Globus pallidus (tissue), 1 donor: ENCODE data around the gene RHOB.
"Not testable (repeated sequence)": the region's sequence is repeated elsewhere in the genome, so short reads cannot be mapped to it uniquely, and the experiment has no call there.

ENCODE experiments used
- DNase-seq: peaks from one replicate; pipeline ENCODE4 v3.0.0-alpha.2; 2015; ENCODE audit warnings: low spot score

RHOB gene

DNA sequence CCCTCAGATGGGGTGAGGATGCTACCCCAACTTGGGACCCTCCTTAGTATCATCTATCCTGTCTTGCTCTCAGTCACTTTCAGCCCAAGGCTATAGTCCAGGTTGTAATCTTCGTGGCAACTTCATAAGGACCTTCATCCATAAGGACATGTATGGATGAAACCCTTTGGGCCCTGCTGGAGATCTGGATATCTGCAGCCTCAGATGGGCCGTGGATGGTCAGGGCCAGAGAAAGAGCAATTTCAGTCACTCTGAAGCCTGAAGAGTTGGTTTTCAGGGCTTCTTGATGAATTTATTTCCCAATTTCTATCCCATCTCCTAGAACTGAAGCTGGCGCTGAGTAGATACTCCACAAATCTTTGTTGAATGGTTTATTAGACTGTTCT lies 28.7 kb downstream of the RHOB start:
- DNase-seq: no peak

DNA sequence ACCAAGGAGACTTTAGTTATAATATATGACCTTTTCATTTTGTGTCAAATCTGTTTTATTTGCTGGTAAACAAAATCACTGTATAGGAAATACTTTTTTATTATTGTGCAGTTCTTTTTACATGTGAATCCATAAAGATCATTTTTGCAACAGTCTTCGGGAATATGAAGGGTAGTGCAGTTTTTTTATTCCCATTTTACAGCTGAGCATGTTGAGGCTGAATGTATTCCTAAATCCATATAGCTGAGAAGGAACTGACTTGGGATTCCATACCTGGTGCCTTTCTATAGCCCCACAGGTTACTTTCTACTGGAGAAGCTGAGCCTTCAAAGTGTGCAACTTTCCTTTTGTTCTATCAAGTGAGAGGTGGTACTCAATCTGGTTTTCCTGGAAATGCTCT lies 29.6 kb downstream of the RHOB start:
- no peak for DNase-seq

DNA sequence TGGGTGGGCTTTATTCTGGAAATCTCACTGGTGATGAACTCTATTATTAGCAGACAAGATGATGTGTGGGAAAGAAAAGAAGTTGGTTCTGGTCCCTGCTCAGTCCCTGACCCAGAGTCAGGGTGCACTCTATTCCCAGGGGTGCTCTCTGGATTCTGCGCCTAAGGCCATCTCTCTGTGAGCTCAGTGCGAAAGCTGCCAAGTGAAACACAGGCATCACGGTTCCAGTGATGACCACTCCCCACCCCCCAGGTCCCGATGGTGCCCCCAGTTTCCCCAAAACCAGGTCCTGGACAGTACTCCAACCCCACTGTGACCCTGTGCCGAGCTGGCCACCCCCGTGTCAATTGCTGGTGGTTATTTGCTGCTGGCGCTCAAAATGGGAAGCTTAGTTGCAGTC lies 30.1 kb downstream of the RHOB start:
- DNase-seq: no peak

DNA sequence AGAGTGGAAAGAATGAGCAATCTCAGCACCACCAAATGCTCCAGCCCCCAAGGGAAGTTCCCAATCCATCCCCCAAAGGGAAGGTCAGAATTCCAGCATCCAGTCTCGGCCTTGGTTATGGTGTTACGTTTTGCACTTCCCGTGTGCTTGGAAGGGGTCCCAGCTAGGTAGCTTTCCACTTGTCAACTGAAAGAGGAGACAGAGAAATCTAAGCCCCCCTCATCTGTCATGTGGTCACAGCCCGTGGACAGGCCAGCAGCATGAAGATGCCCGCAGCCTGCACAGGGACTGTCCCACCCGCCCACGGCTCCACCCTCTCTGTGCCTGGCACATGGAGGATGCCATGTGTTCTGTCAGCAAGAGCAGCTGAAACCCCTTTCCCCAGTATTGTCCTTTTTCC lies 32.1 kb downstream of the RHOB start:
- DNase-seq: peak; percentile 66

DNA sequence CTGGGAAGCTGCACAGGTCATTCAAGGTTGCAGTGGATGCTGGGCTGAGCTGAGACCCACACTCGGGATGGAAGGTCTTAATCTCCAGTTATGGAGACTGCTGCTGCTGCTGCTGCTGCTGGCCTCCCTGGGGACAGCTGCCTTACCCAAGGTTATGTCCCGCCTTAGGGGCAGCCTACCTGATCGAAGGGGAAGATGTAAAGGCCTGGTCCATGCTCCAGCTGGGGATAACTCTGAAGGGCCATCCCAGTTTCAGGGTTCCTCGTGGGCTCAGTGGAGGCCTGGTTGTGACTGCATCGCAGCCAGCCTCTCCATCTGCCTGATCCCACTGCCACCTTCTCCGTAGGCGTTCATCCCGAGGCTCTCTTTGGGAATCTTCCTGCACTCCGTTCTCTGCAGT lies 33.0 kb downstream of the RHOB start:
- no peak for DNase-seq

DNA sequence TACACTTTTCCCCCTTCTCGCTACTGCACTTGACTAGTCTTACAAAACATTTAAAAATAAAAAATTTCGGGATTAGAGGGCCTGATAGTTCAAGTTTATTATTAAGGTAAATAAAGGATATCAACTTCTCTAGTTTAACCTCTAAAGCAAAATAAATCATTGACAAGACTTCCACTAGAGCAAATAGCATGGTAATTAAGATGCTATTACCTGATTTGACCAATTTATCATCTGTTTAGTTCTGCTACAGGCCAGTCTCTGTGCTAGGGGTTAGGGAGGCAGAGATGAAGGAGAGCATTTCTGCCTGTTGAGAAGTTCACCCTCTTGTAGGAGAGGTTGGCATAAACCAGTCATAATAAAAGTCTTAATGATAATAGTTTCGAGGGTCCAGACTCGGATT lies 34.0 kb downstream of the RHOB start:
- no peak for DNase-seq

DNA sequence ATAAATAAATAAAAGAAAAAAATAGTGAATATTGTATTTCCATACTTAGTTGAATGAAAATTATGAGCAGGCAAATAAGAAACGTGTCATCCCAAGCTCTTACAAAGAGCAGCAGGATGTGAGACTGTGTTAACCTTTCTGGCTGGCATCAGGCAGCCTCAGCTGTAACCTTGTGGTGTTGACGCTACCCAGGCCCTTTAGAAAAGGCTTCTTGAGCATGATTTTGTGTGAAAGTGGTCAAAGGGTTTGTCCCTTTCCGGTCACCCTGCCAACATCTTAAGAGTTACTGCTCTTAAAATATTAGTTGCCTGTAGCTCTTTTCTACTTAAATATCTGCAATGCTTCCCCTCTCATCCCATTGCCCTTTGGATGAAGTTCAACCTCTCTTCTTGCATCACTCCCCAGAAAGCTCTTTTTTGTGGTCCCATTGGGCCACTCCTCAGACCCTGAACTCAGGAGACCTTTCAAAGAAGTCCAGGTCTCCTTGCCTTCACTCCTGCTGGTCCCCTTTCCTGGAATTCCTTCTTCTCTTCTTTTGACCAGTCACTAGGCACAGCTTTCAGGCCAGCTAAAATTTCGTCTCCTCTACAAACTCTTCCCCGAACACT lies 35.0 kb downstream of the RHOB start:
- DNase-seq: no peak

DNA sequence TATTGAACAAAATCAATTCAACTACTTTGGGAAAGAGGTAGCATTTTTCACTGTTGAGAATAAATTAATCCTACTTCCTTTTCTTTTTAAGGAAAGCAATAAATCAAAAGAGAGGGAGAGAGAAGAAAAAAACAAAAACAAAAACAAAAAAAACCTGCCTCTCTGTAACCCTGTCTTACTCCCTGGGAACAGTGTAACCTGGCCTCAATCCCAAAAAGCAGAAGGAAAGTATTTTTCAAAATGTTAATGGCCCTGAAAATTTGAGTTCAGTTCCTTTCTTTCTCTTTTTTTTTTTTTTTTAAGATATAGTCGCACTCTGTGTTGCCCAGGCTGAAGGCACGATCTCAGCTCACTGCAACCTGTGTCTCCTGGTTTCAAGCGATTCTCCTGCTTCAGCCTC lies 35.9 kb downstream of the RHOB start:
- no peak for DNase-seq

DNA sequence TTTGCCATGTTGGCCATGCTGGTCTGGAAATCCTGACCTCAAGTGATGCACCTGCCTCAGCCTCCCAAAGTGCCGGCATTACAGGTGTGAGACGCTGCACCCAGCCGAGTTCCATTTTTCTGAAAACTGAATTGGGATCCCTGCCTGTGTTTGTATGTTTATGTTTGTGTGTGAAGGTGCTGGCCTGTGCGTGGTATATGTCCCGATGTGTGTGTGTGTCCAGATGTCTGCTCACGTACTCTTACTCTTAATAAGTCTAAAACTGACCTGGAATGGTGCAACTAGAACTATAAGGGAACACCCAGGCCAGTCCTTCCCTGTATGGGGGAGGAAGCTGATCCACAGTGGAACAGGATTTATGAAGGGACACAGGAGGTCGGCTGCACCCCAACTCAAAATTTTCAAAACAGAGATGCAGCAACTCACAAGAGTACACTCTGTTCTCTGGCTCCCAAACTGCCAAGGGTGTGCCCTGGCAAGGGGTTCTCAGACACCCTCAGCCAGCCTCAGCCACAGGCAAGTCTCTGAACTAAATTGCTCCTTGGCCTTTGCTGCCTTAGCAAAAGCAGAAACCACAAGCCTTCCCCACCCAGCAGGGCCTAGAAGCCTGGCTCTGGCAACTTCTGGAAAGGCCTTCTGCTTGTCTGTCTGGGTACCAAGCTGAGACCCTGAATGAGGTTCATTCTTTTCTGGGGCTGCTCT lies 36.5 kb downstream of the RHOB start:
- peak; percentile 69 for DNase-seq

DNA sequence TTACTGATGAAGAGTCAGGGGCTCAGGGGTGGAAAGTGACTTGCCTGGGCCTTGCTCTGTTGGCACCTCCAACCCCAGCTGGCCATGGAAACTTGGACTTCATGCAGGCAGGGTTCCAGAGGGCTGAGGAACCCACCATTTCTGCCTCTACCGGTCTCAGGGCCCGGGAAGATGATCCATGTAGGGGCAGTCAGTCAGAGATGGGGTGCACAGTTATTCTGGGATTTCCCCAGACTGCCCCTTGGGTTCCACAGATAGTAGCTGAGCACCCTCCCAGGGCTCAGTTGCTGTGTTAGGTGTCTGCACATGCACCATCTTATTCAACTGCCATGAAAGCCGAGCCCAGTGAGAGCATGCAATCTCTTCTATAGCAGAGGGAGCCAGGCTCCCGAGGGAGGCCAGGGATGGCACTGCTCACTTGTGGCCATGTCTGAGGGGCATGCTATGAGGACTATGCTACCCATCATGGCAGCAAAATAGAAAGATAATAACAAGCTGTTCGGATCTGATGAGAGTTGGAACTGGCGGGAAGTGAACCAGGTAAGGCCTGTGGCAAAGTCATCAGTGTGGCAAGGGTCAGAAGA lies 37.3 kb downstream of the RHOB start:
- DNase-seq: no peak

DNA sequence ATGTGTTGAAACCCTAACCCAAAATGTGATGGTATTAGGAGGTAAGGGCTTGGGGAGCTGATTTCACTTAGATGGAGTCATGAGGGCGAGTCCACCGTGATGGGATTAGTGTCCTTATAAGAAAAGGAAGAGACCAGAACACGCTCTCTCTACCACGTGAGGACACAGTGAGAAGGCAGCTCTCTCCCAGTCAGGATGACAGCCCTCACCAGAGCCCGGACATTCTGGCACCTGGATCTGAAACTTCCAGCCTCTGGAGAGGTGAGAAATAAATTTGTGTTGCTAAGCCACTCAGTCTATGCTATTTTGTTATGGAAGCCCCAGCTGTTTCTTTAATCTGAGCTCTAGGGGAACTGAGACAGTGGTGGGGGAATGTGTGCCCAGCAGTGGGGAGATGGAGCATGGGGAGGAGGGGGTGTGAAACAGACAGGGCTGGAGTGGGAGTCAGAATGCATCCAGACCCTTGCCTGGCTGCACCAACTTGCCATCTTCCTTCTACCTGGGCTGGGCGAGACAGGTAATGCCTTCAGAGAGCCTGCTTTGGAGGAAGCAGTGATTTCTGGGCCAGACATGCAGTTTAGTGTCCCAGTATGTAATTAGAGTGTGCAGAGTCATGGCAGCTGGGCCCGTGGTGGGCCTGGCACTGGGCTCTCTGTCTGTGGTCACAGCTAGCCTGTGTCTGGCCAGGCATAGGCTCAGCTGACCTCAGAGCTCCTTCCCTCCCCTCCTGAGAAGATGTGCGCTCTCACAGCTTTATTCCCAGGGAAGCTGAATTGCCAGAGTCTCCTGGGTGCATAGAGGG lies 38.1 kb downstream of the RHOB start:
- DNase-seq: no peak

DNA sequence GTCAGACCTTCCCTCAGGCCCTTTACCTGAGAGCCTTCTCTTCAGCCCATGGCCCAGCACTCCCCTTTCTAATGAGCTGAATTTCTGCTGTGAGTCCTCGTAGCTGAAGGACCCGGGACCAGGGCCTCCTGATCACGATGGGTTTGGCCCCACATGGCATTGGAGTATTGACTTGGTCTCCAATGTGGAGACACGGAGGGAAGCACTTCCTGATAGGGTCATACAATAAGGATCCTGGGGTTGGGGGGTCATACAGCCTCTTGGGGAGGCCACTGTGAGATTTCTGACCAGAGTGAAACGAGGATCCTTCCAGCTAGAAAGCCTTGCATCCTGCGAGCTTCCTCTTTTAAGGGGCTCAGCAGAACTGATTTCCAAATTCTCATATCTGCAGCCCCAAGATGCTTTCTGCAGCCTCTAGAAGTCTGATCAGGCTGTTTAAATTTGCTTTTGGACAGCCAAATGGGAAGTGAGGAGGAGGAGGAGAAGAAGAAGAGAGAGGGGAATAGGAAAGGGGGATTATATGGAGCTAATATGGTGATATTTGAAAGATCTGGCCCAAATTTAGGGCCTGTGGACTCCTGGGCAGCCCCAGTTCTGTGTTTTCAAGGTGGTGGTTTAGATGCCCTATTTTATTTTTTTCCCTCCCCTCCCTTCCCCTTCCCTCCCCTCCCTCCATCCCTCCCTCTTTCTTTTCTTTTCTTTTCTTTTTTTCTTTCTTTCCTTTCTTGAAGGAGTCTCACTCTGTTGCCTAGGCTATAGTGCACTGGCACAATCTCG lies 38.9 kb downstream of the RHOB start:
- DNase-seq: no peak

DNA sequence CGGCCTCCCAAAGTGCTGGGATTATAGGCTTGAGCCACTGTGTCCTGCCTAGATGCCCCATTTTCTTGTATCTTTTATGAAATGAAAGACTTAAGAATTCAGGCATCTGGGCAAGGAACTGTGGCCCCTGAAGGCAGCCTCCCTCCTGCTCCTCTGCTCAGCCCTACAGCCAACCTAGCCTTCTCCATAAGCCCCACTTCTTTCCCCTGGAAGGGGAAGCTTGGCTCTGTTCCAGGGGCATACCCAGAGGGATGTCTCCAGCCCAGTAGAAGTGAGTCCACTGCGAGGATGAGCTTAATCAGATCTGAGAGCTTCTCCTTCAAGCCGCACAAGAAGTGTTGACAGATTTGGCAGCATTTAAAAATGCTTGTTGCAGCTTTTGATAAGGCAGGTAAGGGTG lies 39.7 kb downstream of the RHOB start:
- no peak for DNase-seq

DNA sequence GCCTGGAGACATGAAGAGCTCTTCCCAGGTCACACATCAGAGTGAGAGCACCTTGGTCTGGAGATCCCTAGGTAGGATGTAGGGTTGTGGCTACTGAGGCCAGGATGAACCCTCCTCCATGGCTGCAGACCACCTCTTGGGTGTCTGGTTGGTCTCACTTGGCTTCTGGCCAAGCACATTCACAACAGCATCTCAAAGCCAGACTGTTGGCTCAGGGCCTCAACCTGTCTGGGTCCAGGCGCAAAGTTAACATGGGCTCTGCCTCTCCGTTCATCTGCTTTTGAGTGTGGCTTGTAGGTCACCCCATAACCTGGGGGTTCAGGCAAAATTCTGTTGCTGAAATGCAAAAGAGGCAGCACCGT lies 40.1 kb downstream of the RHOB start:
- no peak for DNase-seq

DNA sequence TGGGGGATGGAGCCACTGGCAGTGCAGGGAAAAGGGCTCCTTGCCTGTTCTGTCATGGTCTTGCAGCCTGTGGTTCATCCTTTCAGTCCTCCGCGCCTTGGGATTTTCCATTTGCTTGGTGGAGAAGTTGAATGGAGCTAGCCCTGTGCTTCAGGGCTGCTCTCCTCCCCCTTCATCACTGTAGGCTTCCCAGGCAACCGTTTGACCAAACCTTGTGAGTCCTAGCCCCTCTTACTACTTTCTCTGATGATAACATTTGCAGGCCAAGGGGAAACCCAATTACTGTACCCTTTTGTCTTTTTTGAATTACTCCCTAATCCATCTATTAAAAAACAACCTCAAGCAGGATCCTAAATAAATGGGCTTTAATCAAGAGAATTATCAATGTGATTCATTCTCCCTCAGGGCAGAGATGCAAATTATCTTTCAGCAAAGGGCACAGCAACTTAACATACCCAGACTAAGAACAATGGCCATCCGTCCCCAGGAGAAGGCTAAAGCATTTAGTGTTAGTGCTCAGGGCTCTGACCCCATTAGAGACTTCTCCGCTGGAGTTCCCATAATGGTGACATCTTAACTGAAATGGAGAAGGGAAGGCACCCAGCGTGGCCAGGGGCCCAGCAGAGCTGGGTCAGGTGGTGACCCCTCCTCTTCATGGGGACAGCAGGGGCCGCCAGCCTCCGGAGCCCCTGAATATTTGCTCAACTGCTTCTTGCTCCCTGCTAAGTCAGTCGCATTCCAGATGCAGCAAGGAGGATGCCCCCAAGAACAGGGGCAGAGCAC lies 40.7 kb downstream of the RHOB start:
- no peak for DNase-seq

DNA sequence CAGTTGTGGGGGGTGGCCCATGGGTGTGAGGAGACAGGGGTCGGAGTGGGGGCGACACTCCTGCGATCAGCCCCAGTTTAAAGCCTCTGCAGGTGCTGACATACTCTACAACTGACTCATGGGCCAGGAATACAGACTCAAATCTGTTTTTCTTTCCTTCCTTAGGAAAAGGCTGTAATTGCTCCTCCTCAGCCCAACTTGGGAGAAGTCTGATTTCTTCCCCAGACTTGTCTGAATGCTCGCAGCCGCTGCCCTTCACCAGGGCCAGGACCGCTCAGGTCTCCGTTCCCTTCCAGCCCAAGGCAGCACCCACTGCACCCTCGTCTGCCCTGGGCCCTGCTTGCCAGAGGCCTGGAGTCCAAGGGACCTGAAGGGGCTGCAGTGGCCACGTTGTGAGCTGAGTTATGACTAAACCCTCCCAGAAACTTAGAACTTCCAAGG lies 41.3 kb downstream of the RHOB start:
- no peak for DNase-seq

DNA sequence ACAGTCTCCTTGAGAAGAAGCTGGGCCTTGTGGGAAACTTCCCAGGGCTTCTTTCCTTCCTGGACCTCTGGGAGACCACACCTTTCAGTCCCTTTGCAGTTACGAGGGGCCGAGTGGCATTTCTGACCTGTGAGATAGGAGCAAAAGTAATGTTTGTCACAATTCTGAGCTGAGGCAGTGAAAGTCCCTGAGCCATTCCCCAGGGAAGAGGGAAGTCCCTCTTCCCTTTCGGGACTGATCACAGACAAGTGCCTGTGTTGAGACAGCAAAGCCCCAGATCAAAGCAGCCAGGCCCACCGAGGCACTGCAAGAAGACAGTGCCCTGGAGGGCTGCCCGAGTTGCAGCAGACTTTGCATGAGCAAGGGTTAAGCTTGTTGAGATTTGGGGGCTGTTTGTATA lies 41.9 kb downstream of the RHOB start:
- no peak for DNase-seq

DNA sequence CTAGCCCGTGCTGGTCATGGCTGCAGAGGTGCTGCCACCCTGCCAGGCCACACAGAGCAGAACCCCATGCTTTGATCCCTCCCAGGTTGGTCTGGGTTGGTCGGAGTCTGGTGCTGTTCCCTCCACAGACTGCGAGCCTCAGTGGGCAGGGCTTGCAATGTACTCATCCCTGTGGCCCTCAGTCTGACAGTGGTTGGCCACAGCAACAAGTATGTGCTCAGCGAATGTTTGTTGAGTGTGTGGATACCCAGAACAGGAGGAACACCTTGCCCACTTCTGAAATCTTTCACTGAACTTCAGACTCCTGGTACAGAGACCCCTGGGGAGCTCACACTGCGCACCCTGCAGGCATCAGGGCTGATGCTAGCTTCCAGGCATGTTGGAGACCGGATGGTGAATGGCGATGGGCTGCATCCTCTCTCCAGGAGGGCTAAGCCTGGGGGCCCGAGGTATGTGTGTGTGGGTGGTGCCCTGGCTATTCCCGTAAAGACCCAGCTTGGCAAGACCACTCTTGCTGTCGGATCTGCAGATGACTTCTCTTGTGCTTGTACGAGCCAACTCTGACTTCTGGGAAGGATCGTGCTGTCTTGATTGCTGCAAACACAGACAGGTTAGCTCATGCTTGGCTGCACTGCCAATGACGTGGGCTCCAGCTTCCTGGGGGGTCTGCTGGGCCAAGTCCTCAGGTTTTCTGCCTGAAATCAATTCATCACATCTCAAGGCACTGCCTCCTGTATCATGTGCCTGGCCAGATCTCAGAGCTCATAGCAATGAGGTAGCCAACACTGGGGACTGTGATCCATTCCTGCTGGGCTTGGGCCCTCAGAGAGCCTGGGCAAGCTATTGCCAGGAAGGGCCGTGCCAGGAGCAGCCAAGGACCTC lies 43.7 kb downstream of the RHOB start:
- DNase-seq: no peak

DNA sequence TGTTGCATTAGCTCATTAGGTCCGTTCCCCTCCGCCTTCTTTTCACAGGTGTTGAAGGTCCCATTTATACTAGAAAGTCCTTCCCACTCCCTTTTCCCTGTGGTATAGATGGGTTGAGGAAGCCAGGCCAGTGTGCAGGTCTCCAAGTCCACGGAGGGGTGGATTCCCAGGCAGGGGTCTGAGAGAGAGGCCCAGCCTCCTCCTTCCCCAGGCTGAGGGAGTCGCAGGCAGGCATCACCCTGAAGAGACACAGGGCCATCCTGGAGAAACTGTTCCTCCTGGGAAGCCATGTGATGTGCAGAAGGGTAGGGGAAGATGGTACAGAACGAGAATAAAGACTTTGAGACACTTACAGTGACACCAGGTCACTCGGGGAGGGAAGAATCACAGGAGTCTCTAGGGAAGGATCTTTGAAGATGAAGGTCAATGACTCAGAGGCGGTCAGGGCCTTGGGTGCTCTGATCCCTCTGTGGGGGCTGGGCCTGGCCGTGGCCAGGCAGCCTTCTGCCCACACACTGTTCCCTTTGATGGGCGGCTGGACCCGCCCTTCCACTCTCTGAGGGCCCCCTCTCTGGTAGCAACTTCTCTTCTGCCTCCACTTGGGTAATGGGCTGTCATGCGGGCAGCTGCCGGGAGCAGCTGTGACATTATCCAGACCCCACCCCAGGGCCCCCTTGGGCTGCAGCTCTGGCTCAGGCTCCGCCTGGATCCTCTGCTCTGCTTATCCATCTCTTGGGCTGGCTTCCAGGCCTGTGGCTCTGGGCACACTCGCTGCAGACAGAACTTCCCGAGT lies 45.1 kb downstream of the RHOB start:
- DNase-seq: peak; percentile 55

DNA sequence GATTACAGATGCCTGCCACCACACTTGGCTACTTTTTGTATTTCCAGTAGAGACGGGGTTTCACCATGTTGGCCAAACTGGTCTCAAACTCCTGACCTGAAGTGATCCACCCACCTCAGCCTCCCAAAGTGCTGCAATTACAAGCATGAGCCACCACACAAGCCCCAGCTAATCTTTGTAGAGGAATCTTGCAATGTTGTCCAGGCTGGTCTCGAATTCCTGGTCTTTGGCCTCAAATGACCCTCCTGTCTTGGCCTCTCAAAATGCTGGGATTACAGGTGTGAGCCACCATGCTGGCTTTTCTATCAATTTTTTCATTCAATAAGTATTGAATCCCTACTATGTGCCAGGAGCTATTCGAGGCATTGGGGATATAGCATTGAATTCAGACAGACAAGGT lies 46.2 kb downstream of the RHOB start:
- DNase-seq: not testable (repeated sequence)
